Astrocyte (in vitro differentiated cells and primary cell): Measurements from ENCODE around the gene NDUFA6. TPM values are rescaled to one million over a fixed set of nuclear protein-coding genes. Genes with fewer than 3 reads are reported as not detected.

Experiments
- total RNA-seq: library from RNA; stranded (reverse); gene quantifications from 2 replicates; pipeline ENCODE4 v1.2.1, GENCODE V29; 2021

Gene NDUFA6
- total RNA-seq, 1 donor from 2014 or later: 58.6 TPM

Other genes with a start within 250 kb of the NDUFA6 start
- gene SHISA8, start 175.7 kb downstream of the NDUFA6 start, total RNA-seq: not detected in 2 replicates
- 0.12 TPM in 1 of 2 replicates, not detected in the other for gene TNFRSF13C, start 164.0 kb downstream of the NDUFA6 start, total RNA-seq
- gene CENPM, start 143.6 kb downstream of the NDUFA6 start, total RNA-seq: 0.84 and 2.0 TPM in 2 replicates
- 0.43 and 0.52 TPM in 2 replicates for gene SEPTIN3, start 121.3 kb downstream of the NDUFA6 start, total RNA-seq
- not detected in 2 replicates for gene WBP2NL, start 92.0 kb downstream of the NDUFA6 start, total RNA-seq
- gene NAGA, start 20.0 kb downstream of the NDUFA6 start, total RNA-seq: 8.9 TPM in 2 replicates
- gene PHETA2, start 16.5 kb downstream of the NDUFA6 start, total RNA-seq: 0.12 and 0.18 TPM in 2 replicates
- gene SMDT1, start 11.1 kb downstream of the NDUFA6 start, total RNA-seq: 29.3 and 31.1 TPM in 2 replicates
- 0.82 and 0.91 TPM in 2 replicates for gene CYP2D6, start 40.0 kb upstream of the NDUFA6 start, total RNA-seq
- gene TCF20, start 179.9 kb upstream of the NDUFA6 start, total RNA-seq: 37.3 and 37.6 TPM in 2 replicates